NCI-H2227 treated with DMSO at 0.1 percent for 48 hours (cell line): Measurements from ENCODE around the gene SPECC1.
A peak's percentile ranks its signal among the peaks of the same experiment; 100 is the strongest.
"Not testable (repeated sequence)": the region's sequence is repeated elsewhere in the genome, so short reads cannot be mapped to it uniquely, and the experiment has no call there.

Source experiments
- DNase-seq: peaks from one replicate; lab custom pipeline; 2025; lab: John Stamatoyannopoulos, UW

The SPECC1 gene

GRCh38 chr17:20071824-20072691, 62.9 kb downstream of the SPECC1 start:
- DNase-seq, result no peak

GRCh38 chr17:20072692-20072992, 63.5 kb downstream of the SPECC1 start:
- no peak for DNase-seq

- peak; percentile 2 for DNase-seq
Measured at GRCh38 chr17:20073055-20073979, 64.2 kb downstream of the SPECC1 start.

GRCh38 chr17:20074001-20074400, 64.8 kb downstream of the SPECC1 start:
- no peak for DNase-seq

- DNase-seq, result no peak
Measured at GRCh38 chr17:20074489-20074888, 65.3 kb downstream of the SPECC1 start.

GRCh38 chr17:20076137-20076536, 67.0 kb downstream of the SPECC1 start:
- DNase-seq, result not testable (repeated sequence)

GRCh38 chr17:20077978-20078685, 69.0 kb downstream of the SPECC1 start:
- DNase-seq, result no peak

- DNase-seq, result no peak
Measured at GRCh38 chr17:20080513-20080912, 71.4 kb downstream of the SPECC1 start.

- DNase-seq, result no peak
Measured at GRCh38 chr17:20083156-20083859, 74.1 kb downstream of the SPECC1 start.

GRCh38 chr17:20084621-20085282, 75.6 kb downstream of the SPECC1 start:
- DNase-seq, result no peak

GRCh38 chr17:20085283-20085845, 76.2 kb downstream of the SPECC1 start:
- no peak for DNase-seq

- no peak for DNase-seq
Measured at GRCh38 chr17:20086416-20087076, 77.4 kb downstream of the SPECC1 start.

- no peak for DNase-seq
Measured at GRCh38 chr17:20087538-20088250, 78.5 kb downstream of the SPECC1 start.

- no peak for DNase-seq
Measured at GRCh38 chr17:20089756-20090547, 80.8 kb downstream of the SPECC1 start.

- peak; percentile 91 for DNase-seq
Measured at GRCh38 chr17:20091174-20092029, 82.2 kb downstream of the SPECC1 start.

GRCh38 chr17:20092261-20092867, 83.2 kb downstream of the SPECC1 start:
- DNase-seq, result peak; percentile 21

- no peak for DNase-seq
Measured at GRCh38 chr17:20092973-20093626, 83.9 kb downstream of the SPECC1 start.
